Common myeloid progenitor, CD34-positive (primary cell): Measurements from ENCODE around the gene PSMD8.
"Not testable (repeated sequence)": the region's sequence is repeated elsewhere in the genome, so short reads cannot be mapped to it uniquely, and the experiment has no call there.

Source experiments
- CTCF ChIA-PET: fragments of 350-600 bp; sonication (Branson Sonifier 250); formaldehyde crosslinking; loops from one replicate; lab custom pipeline; 2021; ENCODE audit warnings: antibody characterized with exemption; lab: Charles Lee
- POLR2A ChIA-PET: fragments of 350-600 bp; sonication (Branson Sonifier 250); formaldehyde crosslinking; loops from one replicate; lab custom pipeline; 2021; ENCODE audit warnings: antibody characterized with exemption; lab: Charles Lee
- DNase-seq, 3 donors: peaks; one replicate each; pipeline versions ENCODE4 v3.0.0 to v3.0.0-alpha.2; 2013
- H3K27ac ChIP-seq, 2 experiments: 1 replicate in 1 of 2; 2 replicates in 1 of 2; pipeline ENCODE4 v1.7.0; 2013; ENCODE audit warnings: inconsistent platforms in 2 of 2, low read length in 2 of 2, mild to moderate bottlenecking in 2 of 2, low read depth in 1 of 2, moderate library complexity in 1 of 2; ENCODE audit not compliant: severe bottlenecking in 2 of 2, insufficient read depth in 1 of 2, poor library complexity in 1 of 2
- H3K27me3 ChIP-seq, 5 experiments: replicated peaks in 2 of 5; 1 replicate in 3 of 5; 2 replicates in 2 of 5; pipeline versions ENCODE4 v1.6.1 to v1.7.0; 2013; ENCODE audit warnings: low read length in 4 of 5, mild to moderate bottlenecking in 2 of 5, moderate library complexity in 2 of 5, inconsistent platforms in 1 of 5; ENCODE audit not compliant: insufficient read depth in 5 of 5, control insufficient read depth in 4 of 5
- H3K36me3 ChIP-seq, 4 experiments: 1 replicate in 2 of 4; 2 replicates in 2 of 4; pipeline versions ENCODE4 v1.6.1 to v1.7.0; 2013; ENCODE audit warnings: low read length in 3 of 4, control low read depth in 1 of 4, mild to moderate bottlenecking in 1 of 4; ENCODE audit not compliant: control insufficient read depth in 4 of 4, insufficient read depth in 4 of 4
- H3K4me1 ChIP-seq, 4 experiments: 1 replicate in 3 of 4; 2 replicates in 1 of 4; pipeline versions ENCODE4 v1.6.1 to v1.7.1; 2013; ENCODE audit warnings: low read length in 3 of 4, mild to moderate bottlenecking in 3 of 4, control low read depth in 1 of 4, inconsistent platforms in 1 of 4, moderate library complexity in 1 of 4; ENCODE audit not compliant: control insufficient read depth in 4 of 4, insufficient read depth in 4 of 4; ENCODE audit errors: control extremely low read depth in 1 of 4
- H3K4me3 ChIP-seq, 7 experiments: 1 replicate in 4 of 7; 2 replicates in 3 of 7; pipeline versions ENCODE4 v1.5.1 to v1.7.0; 2013; ENCODE audit warnings: mild to moderate bottlenecking in 7 of 7, low read length in 6 of 7, moderate library complexity in 6 of 7, inconsistent platforms in 2 of 7, low read depth in 2 of 7, control low read depth in 1 of 7; ENCODE audit not compliant: insufficient read depth in 4 of 7, control insufficient read depth in 1 of 7; ENCODE audit errors: extremely low read depth in 1 of 7
- H3K9me3 ChIP-seq, 5 experiments: 1 replicate in 4 of 5; 2 replicates in 1 of 5; pipeline versions ENCODE4 v1.6.1 to v1.7.1; 2013; ENCODE audit warnings: low read length in 4 of 5, mild to moderate bottlenecking in 2 of 5, inconsistent platforms in 1 of 5, low read depth in 1 of 5, moderate library complexity in 1 of 5; ENCODE audit not compliant: control insufficient read depth in 4 of 5, insufficient read depth in 2 of 5; ENCODE audit errors: control extremely low read depth in 1 of 5
- WGBS: methylation state at CpG from one replicate; pipeline ENCODE4 v1.1.5; 2013; ENCODE audit not compliant: insufficient coverage; 5-methylcytosine and 5-hydroxymethylcytosine counted together

The PSMD8 gene

GRCh38 chr19:38402623-38402966 is 28.2 kb downstream of the PSMD8 start:
- DNase-seq, result no peak
- Histone ChIP-seq H3K4me3 (peak overlapping the region in 6 of 7 experiments; percentile 42 to 79 (median 56)), H3K27ac (peak overlapping the region in 1 of 2 experiments; percentile 34), H3K36me3 (peaks cover 0 to 17% (median 10%) of the 10 kb centered on the region in 4 experiments), H3K27me3 (peaks cover 0 to 27% (median 7%) of the 10 kb centered on the region in 5 experiments), H3K4me1 (peaks cover 0 to 13% (median 9%) of the 10 kb centered on the region in 4 experiments), H3K9me3 (no peaks in the 10 kb centered on the region)
- 3% methylated on average over 17 of the region's 18 CpGs for WGBS
- CTCF ChIA-PET, result interaction anchor here (0.6 to 3.8 kb wide), 26 partner anchors 9 to 234 kb away, joined by 3 to 30 read pairs (median 5); partner anchors contain the start of genes EIF3K, MAP4K1, PSMD8 and RASGRP4
- POLR2A ChIA-PET, result interaction anchor here (0.7 to 1.3 kb wide), 4 partner anchors 8 to 298 kb away, joined by 3 read pairs; no protein-coding TSS in a partner anchor

GRCh38 chr19:38402967-38403674 is 28.8 kb downstream of the PSMD8 start, which contains the start of gene FAM98C:
Gene FAM98C, plus strand, starts transcription at chr19:38403093. Its CDS starts 61 bp downstream, at chr19:38403154.
- CTCF ChIA-PET, result interaction anchor here (0.6 to 3.8 kb wide), 30 partner anchors 9 to 233 kb away, joined by 3 to 30 read pairs (median 5); partner anchors contain the start of genes EIF3K, MAP4K1, PSMD8 and RASGRP4
- no peaks in the 10 kb centered on the region for H3K9me3 ChIP-seq
- WGBS, result under 1% methylated on average over 72 of the region's 82 CpGs
- POLR2A ChIA-PET, result interaction anchor here (0.6 to 1.3 kb wide), 5 partner anchors 9 to 297 kb away, joined by 3 read pairs; no protein-coding TSS in a partner anchor
- H3K27me3 ChIP-seq, result peaks cover 0 to 22% (median 3%) of the 10 kb centered on the region in 5 experiments
- H3K4me3 ChIP-seq, result peak within 1 kb of the TSS; percentile 49 to 82 (median 72)
- H3K36me3 ChIP-seq, result peaks cover 0 to 17% (median 10%) of the 10 kb centered on the region in 4 experiments
- DNase-seq, result peak; percentile 97 to 99 (median 99)
- peak within 1 kb of the TSS in 1 of 2 experiments; percentile 61 for H3K27ac ChIP-seq
- H3K4me1 ChIP-seq, result peaks cover 0 to 13% (median 9%) of the 10 kb centered on the region in 4 experiments

- WGBS, result 97% methylated on average over 5 of the region's 6 CpGs
- Histone ChIP-seq H3K36me3 (peaks cover 1 to 22% (median 12%) of the 10 kb centered on the region in 4 experiments), H3K27me3 (peaks cover 0 to 5% (median 0%) of the 10 kb centered on the region in 5 experiments), H3K4me1 (peaks cover 0 to 13% (median 9%) of the 10 kb centered on the region in 4 experiments), H3K27ac (no peak overlapping the region), H3K9me3 (no peaks in the 10 kb centered on the region), H3K4me3 (no peak overlapping the region)
- ChIA-PET CTCF (interaction anchor here (0.7 to 3.8 kb wide), 4 partner anchors 18 to 40 kb away, joined by 4 to 30 read pairs (median 18); partner anchors contain the start of gene RASGRP4), POLR2A (no interaction called here)
- DNase-seq, result no peak
Observed at GRCh38 chr19:38404858-38405257, 30.5 kb downstream of the PSMD8 start.

- WGBS, result 100% methylated on average over 4 of the region's 8 CpGs
- peaks cover 5 to 26% (median 12%) of the 10 kb centered on the region in 4 experiments for H3K36me3 ChIP-seq
- DNase-seq, result no peak
- no peak overlapping the region for H3K27ac ChIP-seq
- H3K4me3 ChIP-seq, result no peak overlapping the region
- POLR2A ChIA-PET, result no interaction called here
- H3K27me3 ChIP-seq, result peaks cover 0 to 1% (median 0%) of the 10 kb centered on the region in 5 experiments
- no peaks in the 10 kb centered on the region for H3K9me3 ChIP-seq
- peaks cover 0 to 13% (median 9%) of the 10 kb centered on the region in 4 experiments for H3K4me1 ChIP-seq
- CTCF ChIA-PET, result interaction anchor here (0.7 to 3.8 kb wide), 5 partner anchors 13 to 39 kb away, joined by 4 to 30 read pairs (median 15); partner anchors contain the start of gene RASGRP4
Observed at GRCh38 chr19:38405276-38405675, 30.9 kb downstream of the PSMD8 start.

GRCh38 chr19:38409631-38410133 is 35.3 kb downstream of the PSMD8 start:
- no peaks in the 10 kb centered on the region for H3K4me1 ChIP-seq
- H3K36me3 ChIP-seq, result peaks cover 10 to 54% (median 14%) of the 10 kb centered on the region in 4 experiments
- no peaks in the 10 kb centered on the region for H3K27me3 ChIP-seq
- DNase-seq, result no peak
- CTCF ChIA-PET, result interaction anchor here (1.5 kb wide), 1 partner anchor 15 kb away, joined by 3 read pairs; no protein-coding TSS in a partner anchor
- H3K9me3 ChIP-seq, result no peaks in the 10 kb centered on the region
- 96% methylated on average over 7 of the region's 7 CpGs for WGBS
- POLR2A ChIA-PET, result interaction anchor here (0.6 kb wide), 1 partner anchor 64 kb away, joined by 5 read pairs; no protein-coding TSS in a partner anchor
- H3K4me3 ChIP-seq, result no peak overlapping the region
- no peak overlapping the region for H3K27ac ChIP-seq

- H3K36me3 ChIP-seq, result peaks cover 9 to 55% (median 11%) of the 10 kb centered on the region in 4 experiments
- WGBS, result 85% methylated on average over 2 of the region's 6 CpGs
- H3K4me1 ChIP-seq, DNase-seq, H3K27me3 ChIP-seq, H3K4me3 ChIP-seq, H3K27ac ChIP-seq, H3K9me3 ChIP-seq: not testable (repeated sequence)
- ChIA-PET POLR2A (interaction anchor here (0.6 kb wide), 1 partner anchor 65 kb away, joined by 5 read pairs; no protein-coding TSS in a partner anchor), CTCF (interaction anchor here (1.5 kb wide), 1 partner anchor 14 kb away, joined by 3 read pairs; no protein-coding TSS in a partner anchor)
Observed at GRCh38 chr19:38410407-38410806, 36.0 kb downstream of the PSMD8 start.
